Measurements from ENCODE around the gene OR2AG2. TPM values are rescaled to one million over a fixed set of nuclear protein-coding genes. Genes with fewer than 3 reads are reported as not detected.

OR2AG2 gene
- total and polyA plus RNA-seq, 4 donors, result 0.01 to 0.18 (median 0.06) TPM; not detected in 1

DNA sequence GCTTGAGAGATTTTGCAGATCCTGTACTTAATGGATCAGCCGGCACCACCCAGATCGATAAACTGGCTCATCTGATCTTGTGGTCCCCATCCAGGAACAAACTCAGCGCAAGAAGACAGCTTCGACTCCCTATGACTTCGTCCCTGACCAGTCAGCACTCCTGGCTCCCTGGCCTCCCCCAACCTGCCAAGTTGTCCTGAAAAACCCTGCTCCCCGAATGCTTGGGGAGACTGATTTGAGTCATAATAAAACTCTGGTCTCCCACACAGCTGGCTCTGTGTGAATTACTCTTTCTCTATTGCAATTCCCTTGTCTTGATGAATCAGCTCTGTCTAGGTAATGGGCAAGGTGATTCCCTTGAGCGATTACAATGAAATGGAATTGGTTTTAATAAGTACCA is 29.5 kb downstream of the OR2AG2 start:
- Histone ChIP-seq H3K9ac (ENCODE audit: insufficient read depth in 1 of 2, low read length in 2 of 2) (no peak overlapping the region), H3K27me3 (ENCODE audit: control insufficient read depth in 3 of 3, insufficient read depth in 3 of 3, low read length in 2 of 3) (no peaks in the 10 kb centered on the region), H3K4me3 (no peak overlapping the region), H3K9me3 (ENCODE audit: control insufficient read depth in 4 of 4, insufficient read depth in 3 of 4, low read length in 3 of 4) (no peaks in the 10 kb centered on the region), H3K4me1 (ENCODE audit: control insufficient read depth in 5 of 5, insufficient read depth in 5 of 5, low read length in 5 of 5) (peaks cover 0 to 5% (median 0%) of the 10 kb centered on the region in 5 donors), H3K27ac (ENCODE audit: low read depth in 1 of 2, low read length in 1 of 2) (no peak overlapping the region), H3K36me3 (ENCODE audit: control insufficient read depth in 4 of 4, insufficient read depth in 4 of 4, low read length in 4 of 4) (no peaks in the 10 kb centered on the region)
- ATAC-seq (ENCODE audit: insufficient read depth, low FRiP score), result no peak
- DNase-seq, result no peak
- WGBS, 2 donors, result 72 to 87% methylated on average over 7 of the region's 7 CpGs
- TF ChIP-seq, protein P1, sequence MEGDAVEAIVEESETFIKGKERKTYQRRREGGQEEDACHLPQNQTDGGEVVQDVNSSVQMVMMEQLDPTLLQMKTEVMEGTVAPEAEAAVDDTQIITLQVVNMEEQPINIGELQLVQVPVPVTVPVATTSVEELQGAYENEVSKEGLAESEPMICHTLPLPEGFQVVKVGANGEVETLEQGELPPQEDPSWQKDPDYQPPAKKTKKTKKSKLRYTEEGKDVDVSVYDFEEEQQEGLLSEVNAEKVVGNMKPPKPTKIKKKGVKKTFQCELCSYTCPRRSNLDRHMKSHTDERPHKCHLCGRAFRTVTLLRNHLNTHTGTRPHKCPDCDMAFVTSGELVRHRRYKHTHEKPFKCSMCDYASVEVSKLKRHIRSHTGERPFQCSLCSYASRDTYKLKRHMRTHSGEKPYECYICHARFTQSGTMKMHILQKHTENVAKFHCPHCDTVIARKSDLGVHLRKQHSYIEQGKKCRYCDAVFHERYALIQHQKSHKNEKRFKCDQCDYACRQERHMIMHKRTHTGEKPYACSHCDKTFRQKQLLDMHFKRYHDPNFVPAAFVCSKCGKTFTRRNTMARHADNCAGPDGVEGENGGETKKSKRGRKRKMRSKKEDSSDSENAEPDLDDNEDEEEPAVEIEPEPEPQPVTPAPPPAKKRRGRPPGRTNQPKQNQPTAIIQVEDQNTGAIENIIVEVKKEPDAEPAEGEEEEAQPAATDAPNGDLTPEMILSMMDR (IDR thresholded peaks at IDR 0.05; ENCODE audit: control extremely low read depth, extremely low read depth), result no peak

DNA sequence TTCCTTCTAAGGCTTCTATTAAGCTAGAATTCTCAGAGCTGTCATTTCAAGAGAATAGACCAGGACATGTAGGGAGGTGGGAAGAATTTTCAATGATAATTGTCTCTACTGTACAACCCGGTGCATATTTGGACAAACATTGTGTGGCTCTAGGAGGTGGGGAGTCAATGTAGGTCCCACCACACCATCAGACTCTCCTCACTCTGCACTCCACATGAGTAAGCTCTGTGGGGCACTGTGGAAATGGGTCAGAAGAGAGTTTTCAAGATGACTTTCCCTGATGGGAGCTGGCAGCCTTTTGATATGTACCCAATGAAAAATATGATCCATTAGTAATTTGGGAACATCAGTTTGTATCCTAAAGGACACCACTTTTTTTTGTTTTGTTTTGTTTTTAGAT is 33.2 kb downstream of the OR2AG2 start:
- no peak for ATAC-seq (ENCODE audit: insufficient read depth, low FRiP score)
- TF ChIP-seq, protein P1 (IDR thresholded peaks at IDR 0.05; ENCODE audit: control extremely low read depth, extremely low read depth), result no peak
- DNase-seq, result no peak
- Histone ChIP-seq H3K4me3 (no peak overlapping the region), H3K4me1 (ENCODE audit: control insufficient read depth in 5 of 5, insufficient read depth in 5 of 5, low read length in 5 of 5) (peaks cover 0 to 3% (median 0%) of the 10 kb centered on the region in 5 donors), H3K9me3 (ENCODE audit: control insufficient read depth in 4 of 4, insufficient read depth in 3 of 4, low read length in 3 of 4) (peaks cover 0 to 3% (median 0%) of the 10 kb centered on the region in 4 donors), H3K27me3 (ENCODE audit: control insufficient read depth in 3 of 3, insufficient read depth in 3 of 3, low read length in 2 of 3) (no peaks in the 10 kb centered on the region), H3K27ac (ENCODE audit: low read depth in 1 of 2, low read length in 1 of 2) (no peak overlapping the region), H3K9ac (ENCODE audit: insufficient read depth in 1 of 2, low read length in 2 of 2) (no peak overlapping the region), H3K36me3 (ENCODE audit: control insufficient read depth in 4 of 4, insufficient read depth in 4 of 4, low read length in 4 of 4) (no peaks in the 10 kb centered on the region)
- 88 to 93% methylated on average over 1 of the region's 1 CpG for WGBS, 2 donors

DNA sequence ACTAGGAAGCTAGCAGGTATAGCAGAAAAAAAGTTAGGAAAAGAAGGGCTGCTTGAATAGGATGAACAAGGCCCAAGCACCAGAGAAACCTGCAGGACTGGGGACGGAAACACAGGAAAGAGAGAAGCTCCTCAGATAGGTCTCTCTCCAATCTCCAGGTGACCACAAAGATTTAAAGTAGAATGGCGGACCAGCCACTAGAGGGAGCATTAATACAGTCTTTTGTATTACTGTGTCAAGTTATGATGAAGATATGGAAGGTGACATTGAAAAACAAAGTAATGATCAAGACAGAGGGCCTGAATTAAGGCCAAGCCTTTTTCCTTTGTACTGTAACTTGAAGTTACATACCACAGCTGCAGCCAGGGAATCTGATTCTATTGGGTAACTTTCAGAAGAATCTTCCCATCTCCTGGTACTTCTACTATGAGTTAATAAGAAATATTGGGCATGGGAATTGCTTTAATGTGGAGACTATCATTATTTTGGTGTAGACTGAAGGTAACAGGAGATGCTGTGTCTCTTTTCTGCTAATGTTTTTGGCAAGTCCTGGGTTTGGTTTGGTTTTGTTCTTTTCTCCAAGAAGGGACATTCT is 33.8 kb downstream of the OR2AG2 start:
- TF ChIP-seq, protein P1 (IDR thresholded peaks at IDR 0.05; ENCODE audit: control extremely low read depth, extremely low read depth), result peak; percentile 61
- Histone ChIP-seq H3K36me3 (ENCODE audit: control insufficient read depth in 4 of 4, insufficient read depth in 4 of 4, low read length in 4 of 4) (no peaks in the 10 kb centered on the region), H3K4me3 (no peak overlapping the region), H3K9ac (ENCODE audit: insufficient read depth in 1 of 2, low read length in 2 of 2) (no peak overlapping the region), H3K27ac (ENCODE audit: low read depth in 1 of 2, low read length in 1 of 2) (no peak overlapping the region), H3K9me3 (ENCODE audit: control insufficient read depth in 4 of 4, insufficient read depth in 3 of 4, low read length in 3 of 4) (peaks cover 0 to 3% (median 0%) of the 10 kb centered on the region in 4 donors), H3K4me1 (ENCODE audit: control insufficient read depth in 5 of 5, insufficient read depth in 5 of 5, low read length in 5 of 5) (peaks cover 0 to under 1% (median 0%) of the 10 kb centered on the region in 5 donors), H3K27me3 (ENCODE audit: control insufficient read depth in 3 of 3, insufficient read depth in 3 of 3, low read length in 2 of 3) (no peaks in the 10 kb centered on the region)
- no peak for ATAC-seq (ENCODE audit: insufficient read depth, low FRiP score)
- peak; percentile 13 to 47 (median 35) for DNase-seq
- 3 to 11% methylated on average over 2 of the region's 2 CpGs for WGBS, 2 donors

All from lung (tissue), 12 donors.